Activated T-helper 2 cell treated with anti-CD3 and anti-CD28 coated beads, Interferon-gamma antibody, Interleukin-2, Interleukin-4, amounts not matched to agents 10 μg/mL and 5 μg/mL and 100 μg/mL, durations not matched to agents 14 hours and 24 hours and 36 hours (primary cell): ENCODE data around the gene PFN1. TPM values are rescaled to one million over a fixed set of nuclear protein-coding genes. Genes with fewer than 3 reads are reported as not detected.

Source experiments
- DNase-seq: peaks from one replicate; pipeline ENCODE4 v3.0.0; 2021; ENCODE audit warnings: low spot score
- H3K27ac Mint-ChIP-seq: one replicate; pipeline ENCODE4 v1.8.0; 2021; ENCODE audit warnings: mixed read lengths
- H3K27me3 Mint-ChIP-seq: one replicate; pipeline ENCODE4 v1.8.0; 2021; ENCODE audit warnings: low read depth, mixed read lengths
- H3K36me3 Mint-ChIP-seq: one replicate; pipeline ENCODE4 v1.8.0; 2021; ENCODE audit warnings: low read depth, mixed read lengths
- H3K4me1 Mint-ChIP-seq: one replicate; pipeline ENCODE4 v1.8.0; 2021; ENCODE audit warnings: low read depth, mixed read lengths
- H3K4me3 Mint-ChIP-seq: one replicate; pipeline ENCODE4 v1.8.0; 2021; ENCODE audit warnings: low read depth, mild to moderate bottlenecking, moderate library complexity, mixed read lengths
- H3K9me3 Mint-ChIP-seq: one replicate; pipeline ENCODE4 v1.8.0; 2021; ENCODE audit warnings: mixed read lengths
- intact Hi-C: fragments of 100-400 bp; cut with micrococcal nuclease; formaldehyde crosslinking; loops from one replicate; pipeline ENCODE4 v1.15.1; 2023
- total RNA-seq: library from RNA; stranded (reverse); gene quantifications from 2 replicates; pipeline ENCODE4 v1.2.3, GENCODE V29; 2022

PFN1 gene
- total RNA-seq, 1 donor from 2014 or later: 1,475 TPM

- Mint-ChIP-seq H3K27ac (no peak overlapping the region), H3K9me3 (no peaks in the 10 kb centered on the region), H3K4me3 (peak overlapping the region; percentile 8), H3K4me1 (peaks cover 25% of the 10 kb centered on the region), H3K36me3 (peaks cover 6% of the 10 kb centered on the region), H3K27me3 (peaks cover 2% of the 10 kb centered on the region)
- intact Hi-C loops: loop anchor here (10.0 kb wide), 1 partner anchor 197 kb away; the partner anchor contains the start of gene PELP1
- DNase-seq: no peak
Measured at GRCh38 chr17:4901648-4902344, 46.5 kb downstream of the PFN1 start.

DNA sequence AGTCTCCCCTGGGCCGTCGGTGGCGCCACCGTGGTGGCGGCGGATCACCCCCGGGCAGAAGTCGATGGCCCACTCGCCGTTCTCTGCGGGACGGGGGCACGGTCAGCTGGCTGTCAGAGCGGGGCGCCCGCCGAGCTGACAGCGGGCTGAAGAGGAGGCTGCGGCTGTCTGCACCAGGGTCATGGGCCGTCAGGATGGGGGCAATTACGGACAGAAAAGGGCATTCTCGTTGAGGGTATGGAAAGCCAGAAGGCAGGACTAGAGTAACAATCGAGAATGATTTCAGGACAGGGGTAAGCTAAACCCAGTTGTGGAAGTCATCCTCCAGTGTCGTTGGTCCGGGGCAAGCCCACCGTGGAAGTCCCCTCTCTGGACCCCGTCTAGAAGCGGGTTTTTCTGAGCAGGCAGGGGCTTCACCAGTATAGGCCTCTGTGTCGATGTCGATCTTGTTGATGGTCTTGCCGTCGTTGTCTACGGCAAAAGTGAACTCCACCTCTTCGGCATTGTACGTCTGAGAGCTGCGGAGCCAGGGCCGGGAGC lies 47.2 kb downstream of the PFN1 start:
- H3K36me3 Mint-ChIP-seq: peaks cover 8% of the 10 kb centered on the region
- H3K27me3 Mint-ChIP-seq: peaks cover 2% of the 10 kb centered on the region
- peaks cover 25% of the 10 kb centered on the region for H3K4me1 Mint-ChIP-seq
- H3K4me3 Mint-ChIP-seq: peak overlapping the region; percentile 60
- peak overlapping the region; percentile 28 for H3K27ac Mint-ChIP-seq
- intact Hi-C loops: loop anchor here (10.0 kb wide), 1 partner anchor 196 kb away; the partner anchor contains the start of gene PELP1
- no peak for DNase-seq
- H3K9me3 Mint-ChIP-seq: no peaks in the 10 kb centered on the region

GRCh38 chr17:4900231-4901107 lies 47.9 kb downstream of the PFN1 start:
- intact Hi-C loops: loop anchor here (10.0 kb wide), 1 partner anchor 196 kb away; the partner anchor contains the start of gene PELP1
- H3K27me3 Mint-ChIP-seq: peaks cover 2% of the 10 kb centered on the region
- no peaks in the 10 kb centered on the region for H3K9me3 Mint-ChIP-seq
- peak overlapping the region; percentile 28 for H3K27ac Mint-ChIP-seq
- peak; percentile 50 for DNase-seq
- peaks cover 25% of the 10 kb centered on the region for H3K4me1 Mint-ChIP-seq
- peak overlapping the region; percentile 82 for H3K4me3 Mint-ChIP-seq
- H3K36me3 Mint-ChIP-seq: peaks cover 15% of the 10 kb centered on the region

DNA sequence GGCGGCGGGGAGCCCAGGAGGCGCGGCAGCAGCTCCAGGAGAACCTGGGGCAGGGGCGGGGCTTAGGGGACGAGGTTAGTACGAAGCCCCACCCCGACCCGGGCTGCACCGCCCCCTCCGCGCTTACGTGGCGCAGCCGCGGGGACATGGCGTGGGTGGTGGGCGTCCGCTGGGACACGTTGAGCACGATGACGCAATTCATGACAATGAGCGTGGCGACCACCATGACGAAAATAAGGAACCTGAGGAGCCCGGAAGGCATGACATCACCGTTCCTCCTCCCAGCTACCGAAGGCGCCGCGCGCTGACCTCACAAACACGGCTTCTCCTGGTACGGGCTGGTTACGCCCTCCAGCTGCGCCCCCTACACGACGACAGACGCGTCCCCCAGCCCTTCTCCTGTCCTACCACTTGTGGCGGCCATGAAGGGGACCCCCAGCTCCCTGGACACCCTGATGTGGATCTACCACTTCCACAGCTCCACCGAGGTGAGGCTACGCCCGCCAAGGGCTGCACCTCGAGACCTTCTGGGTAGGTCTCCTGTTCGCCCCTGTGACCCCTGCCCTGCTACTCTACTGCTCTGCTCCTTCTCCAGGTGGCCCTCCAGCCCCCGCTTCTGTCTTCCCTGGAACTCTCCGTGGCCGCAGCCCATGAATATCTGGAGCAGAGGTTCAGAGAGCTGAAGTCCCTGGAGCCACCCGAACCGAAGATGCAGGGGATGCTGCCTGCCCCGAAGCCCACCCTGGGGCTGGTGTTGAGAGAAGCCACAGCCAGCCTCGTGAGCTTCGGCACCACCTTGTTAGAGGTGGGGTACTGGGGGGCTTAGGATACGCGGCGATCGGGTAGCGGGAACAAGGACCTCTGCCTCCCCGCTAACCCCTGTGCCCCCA lies 48.7 kb downstream of the PFN1 start, which contains the start of gene C17orf107:
TSS of gene C17orf107 (plus strand) at position 196 of the 890 bp plus-strand sequence. CDS start at position 423, 227 bp downstream.
- H3K4me3 Mint-ChIP-seq: peak within 1 kb of the TSS; percentile 82
- intact Hi-C loops: loop anchor here (10.0 kb wide), 1 partner anchor 195 kb away; the partner anchor contains the start of gene PELP1
- H3K4me1 Mint-ChIP-seq: peaks cover 25% of the 10 kb centered on the region
- H3K36me3 Mint-ChIP-seq: peaks cover 22% of the 10 kb centered on the region
- H3K9me3 Mint-ChIP-seq: no peaks in the 10 kb centered on the region
- DNase-seq: peak; percentile 79
- H3K27me3 Mint-ChIP-seq: peaks cover 2% of the 10 kb centered on the region
- H3K27ac Mint-ChIP-seq: peak within 1 kb of the TSS; percentile 87

- Mint-ChIP-seq H3K4me1 (peaks cover 25% of the 10 kb centered on the region), H3K9me3 (no peaks in the 10 kb centered on the region), H3K27me3 (peaks cover 2% of the 10 kb centered on the region), H3K4me3 (peak overlapping the region; percentile 58), H3K27ac (no peak overlapping the region), H3K36me3 (peaks cover 22% of the 10 kb centered on the region)
- intact Hi-C loops: no loop called here
- DNase-seq: no peak
Measured at GRCh38 chr17:4898927-4899326, 49.4 kb downstream of the PFN1 start.

- Mint-ChIP-seq H3K9me3 (no peaks in the 10 kb centered on the region), H3K4me3 (peak overlapping the region; percentile 58), H3K27me3 (peaks cover 2% of the 10 kb centered on the region), H3K36me3 (peaks cover 22% of the 10 kb centered on the region), H3K4me1 (peaks cover 21% of the 10 kb centered on the region), H3K27ac (no peak overlapping the region)
- intact Hi-C loops: no loop called here
- DNase-seq: no peak
Measured at GRCh38 chr17:4898351-4898750, 50.0 kb downstream of the PFN1 start.

- H3K9me3 Mint-ChIP-seq: no peaks in the 10 kb centered on the region
- H3K4me1 Mint-ChIP-seq: peaks cover 16% of the 10 kb centered on the region
- DNase-seq: no peak
- intact Hi-C loops: no loop called here
- H3K4me3 Mint-ChIP-seq: no peak overlapping the region
- no peak overlapping the region for H3K27ac Mint-ChIP-seq
- peaks cover 22% of the 10 kb centered on the region for H3K36me3 Mint-ChIP-seq
- peaks cover 2% of the 10 kb centered on the region for H3K27me3 Mint-ChIP-seq
Measured at GRCh38 chr17:4897785-4898184, 50.5 kb downstream of the PFN1 start.

GRCh38 chr17:4897198-4897687 lies 51.1 kb downstream of the PFN1 start:
- Mint-ChIP-seq H3K27me3 (peaks cover 2% of the 10 kb centered on the region), H3K4me1 (peaks cover 10% of the 10 kb centered on the region), H3K27ac (no peak overlapping the region), H3K4me3 (no peak overlapping the region), H3K9me3 (no peaks in the 10 kb centered on the region), H3K36me3 (peaks cover 25% of the 10 kb centered on the region)
- no peak for DNase-seq
- intact Hi-C loops: no loop called here

DNA sequence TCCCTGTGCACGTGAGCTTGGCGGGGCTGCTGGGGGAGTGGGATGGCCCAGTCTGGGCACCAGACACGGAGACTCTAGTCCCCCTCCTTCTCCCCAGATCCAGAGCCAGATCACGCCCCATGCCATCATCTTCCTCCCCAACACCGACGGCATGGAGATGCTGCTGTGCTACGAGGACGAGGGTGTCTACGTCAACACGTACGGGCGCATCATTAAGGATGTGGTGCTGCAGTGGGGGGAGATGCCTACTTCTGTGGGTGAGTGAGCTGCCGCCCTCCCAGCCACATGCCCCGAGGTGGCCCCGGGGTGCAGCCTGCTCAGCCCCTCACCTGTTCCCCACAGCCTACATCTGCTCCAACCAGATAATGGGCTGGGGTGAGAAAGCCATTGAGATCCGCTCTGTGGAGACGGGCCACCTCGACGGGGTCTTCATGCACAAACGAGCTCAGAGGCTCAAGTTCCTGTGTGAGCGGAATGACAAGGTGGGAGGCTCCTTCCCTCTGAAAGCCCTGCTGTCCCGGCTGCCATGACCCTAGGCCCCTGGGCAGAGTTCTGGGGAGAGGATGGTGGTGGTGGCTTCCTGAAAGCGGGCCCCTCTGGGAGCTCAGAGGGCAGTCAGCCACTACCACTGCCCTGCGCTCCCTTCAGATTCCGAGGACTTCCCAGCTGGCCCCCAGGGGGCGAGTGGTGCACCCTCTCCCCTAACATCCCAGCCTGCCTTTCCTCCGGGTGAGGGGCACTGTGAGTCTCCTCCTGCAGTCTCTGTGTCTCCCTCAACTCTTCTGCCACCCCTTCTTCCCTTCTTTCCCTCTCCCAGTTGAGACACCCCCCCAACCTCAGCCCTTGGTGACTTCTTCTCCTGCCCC lies 51.8 kb downstream of the PFN1 start:
- no peaks in the 10 kb centered on the region for H3K9me3 Mint-ChIP-seq
- H3K4me3 Mint-ChIP-seq: no peak overlapping the region
- intact Hi-C loops: no loop called here
- H3K36me3 Mint-ChIP-seq: peaks cover 26% of the 10 kb centered on the region
- H3K4me1 Mint-ChIP-seq: peaks cover 8% of the 10 kb centered on the region
- DNase-seq: no peak
- H3K27me3 Mint-ChIP-seq: peaks cover 2% of the 10 kb centered on the region
- H3K27ac Mint-ChIP-seq: no peak overlapping the region

DNA sequence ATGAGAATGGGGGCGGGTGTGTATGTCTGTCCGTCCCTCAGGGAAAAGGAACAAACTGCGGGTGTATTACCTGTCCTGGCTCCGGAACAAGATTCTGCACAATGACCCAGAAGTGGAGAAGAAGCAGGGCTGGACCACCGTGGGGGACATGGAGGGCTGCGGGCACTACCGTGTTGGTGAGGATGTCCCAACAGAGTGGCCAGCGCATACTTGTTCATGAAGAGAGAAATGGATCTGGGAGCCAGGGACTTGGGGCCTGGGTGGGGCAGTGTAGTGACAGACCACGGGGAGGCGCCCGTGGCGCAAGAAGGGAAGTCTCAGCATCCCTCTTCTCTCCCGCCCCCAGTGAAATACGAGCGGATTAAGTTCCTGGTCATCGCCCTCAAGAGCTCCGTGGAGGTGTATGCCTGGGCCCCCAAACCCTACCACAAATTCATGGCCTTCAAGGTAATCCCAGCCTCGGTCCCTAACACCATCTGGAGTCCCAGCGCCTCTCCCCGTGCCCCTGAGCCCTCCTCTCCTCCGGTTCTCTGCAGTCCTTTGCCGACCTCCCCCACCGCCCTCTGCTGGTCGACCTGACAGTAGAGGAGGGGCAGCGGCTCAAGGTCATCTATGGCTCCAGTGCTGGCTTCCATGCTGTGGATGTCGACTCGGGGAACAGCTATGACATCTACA lies 52.5 kb downstream of the PFN1 start:
- DNase-seq: no peak
- Mint-ChIP-seq H3K9me3 (no peaks in the 10 kb centered on the region), H3K27ac (no peak overlapping the region), H3K4me1 (peaks cover 8% of the 10 kb centered on the region), H3K27me3 (peaks cover 2% of the 10 kb centered on the region), H3K36me3 (peaks cover 28% of the 10 kb centered on the region), H3K4me3 (no peak overlapping the region)
- intact Hi-C loops: no loop called here
